ENCODE results near the gene C3orf70.

C3orf70 gene

DNA sequence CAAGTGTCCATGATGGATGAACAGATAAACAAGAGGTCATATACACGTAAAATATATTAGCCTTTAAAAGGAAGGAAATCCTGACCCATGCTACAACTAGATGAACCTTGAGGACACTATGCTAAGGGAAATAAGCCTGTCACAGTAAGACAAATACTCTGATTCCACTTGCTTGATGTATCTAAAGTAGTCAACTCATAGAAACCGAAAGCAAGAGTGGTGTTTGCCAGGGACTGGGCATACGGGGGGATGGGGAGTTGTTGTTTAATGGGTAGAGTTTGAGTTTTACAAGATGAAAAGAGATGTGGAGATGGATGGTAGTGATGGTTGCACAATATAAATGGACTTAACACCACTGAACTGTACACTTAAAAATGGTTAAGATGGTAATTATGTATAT lies 65.4 kb downstream of the C3orf70 start:
- no peak for DNase-seq (ENCODE audit: low spot score)

DNA sequence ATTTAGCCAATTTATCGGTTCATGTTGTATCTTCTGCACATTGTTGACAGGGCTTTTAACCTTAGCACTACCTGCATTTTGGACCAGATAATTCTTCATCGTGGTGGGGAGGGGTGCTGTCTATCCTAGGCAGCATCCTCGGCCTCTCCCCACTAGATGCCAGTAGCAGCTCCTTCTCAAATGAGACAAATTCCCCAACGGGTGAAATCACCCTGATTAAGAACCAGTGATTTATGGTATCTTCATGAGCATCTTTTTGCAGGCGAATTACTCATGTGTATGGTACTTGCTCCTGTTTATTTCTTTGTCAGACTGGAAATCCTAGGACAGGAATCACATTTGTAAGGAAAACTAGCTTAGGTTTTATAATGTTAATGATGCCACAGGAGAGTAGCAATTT lies 68.0 kb downstream of the C3orf70 start:
- peak; percentile 61 for DNase-seq (ENCODE audit: low spot score)

DNA sequence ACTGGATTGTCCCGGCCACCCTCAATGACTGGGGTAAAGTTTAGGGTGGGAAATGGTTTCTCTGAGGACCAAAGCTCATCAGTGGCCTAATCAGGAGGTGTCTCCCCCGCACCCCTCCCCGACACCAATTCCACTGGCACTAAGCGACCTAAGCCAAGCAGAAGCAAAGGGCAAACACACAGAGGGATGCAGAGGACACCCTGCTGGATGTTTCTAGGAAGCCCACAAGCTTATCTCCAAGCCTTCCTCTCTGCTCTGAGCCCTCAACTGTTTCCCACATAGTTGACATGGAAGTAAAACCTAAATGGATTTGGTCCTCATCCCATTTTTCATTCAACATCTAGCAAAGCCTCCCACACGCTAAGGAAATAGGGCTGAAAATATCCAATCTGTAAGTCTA lies 68.5 kb downstream of the C3orf70 start:
- no peak for DNase-seq (ENCODE audit: low spot score)

DNA sequence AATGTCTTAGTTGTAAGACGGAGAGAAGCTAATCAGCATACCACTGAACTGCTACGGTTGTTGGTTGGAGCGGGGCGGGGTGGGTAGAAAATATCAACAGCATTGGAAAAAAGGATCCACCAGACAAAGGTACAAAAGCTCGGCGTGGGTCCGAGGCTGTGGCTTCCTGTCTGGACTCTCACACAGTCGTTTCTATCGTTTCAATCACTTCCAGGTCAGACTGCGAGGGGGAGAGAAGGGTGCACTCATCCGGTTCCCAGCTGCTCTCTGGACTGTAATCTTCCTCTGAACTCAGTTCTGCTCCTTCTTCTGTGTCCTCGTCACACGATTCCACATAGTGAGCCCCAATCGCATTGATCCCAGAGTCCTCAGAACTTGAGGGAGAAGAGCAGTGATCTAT lies 70.0 kb downstream of the C3orf70 start:
- no peak for DNase-seq (ENCODE audit: low spot score)

DNA sequence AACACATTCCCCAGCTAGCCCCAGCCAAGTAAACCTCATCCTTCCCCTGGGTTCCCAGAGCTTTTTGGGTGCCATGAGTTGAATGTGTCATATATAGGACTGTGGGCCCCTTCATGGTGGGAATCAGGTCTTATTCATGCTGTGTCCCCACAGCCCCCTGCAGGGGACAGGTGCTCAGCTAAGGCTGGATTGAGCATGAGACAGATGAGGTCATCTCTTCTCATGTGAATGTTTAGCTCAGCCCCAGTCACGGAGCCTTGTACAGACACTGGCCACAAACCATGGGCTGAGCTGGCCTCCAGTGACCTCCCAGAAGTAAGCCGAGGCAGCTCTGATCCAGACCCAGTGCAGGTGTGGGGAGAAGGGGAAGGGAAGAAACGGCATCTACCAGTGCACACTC lies 70.7 kb downstream of the C3orf70 start:
- DNase-seq (ENCODE audit: low spot score): no peak

DNA sequence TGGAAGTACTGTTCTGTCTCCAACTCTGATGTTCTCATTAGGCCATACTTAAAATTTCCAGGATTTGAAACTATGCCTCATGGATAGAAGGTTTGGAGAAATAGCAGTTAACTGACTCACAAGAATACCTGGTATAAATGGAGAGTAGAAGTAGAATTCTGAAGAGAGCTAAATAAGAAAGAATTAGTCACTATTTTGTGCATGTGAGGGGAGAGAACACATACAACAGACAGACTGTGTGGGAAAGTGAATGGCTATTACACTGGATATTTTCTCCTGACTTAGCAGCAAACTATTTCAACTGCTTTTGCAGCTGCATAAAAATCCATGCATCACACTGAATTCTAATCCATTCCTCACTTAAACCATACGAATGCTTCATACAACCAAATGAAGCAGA lies 71.3 kb downstream of the C3orf70 start:
- DNase-seq (ENCODE audit: low spot score): peak; percentile 7

DNA sequence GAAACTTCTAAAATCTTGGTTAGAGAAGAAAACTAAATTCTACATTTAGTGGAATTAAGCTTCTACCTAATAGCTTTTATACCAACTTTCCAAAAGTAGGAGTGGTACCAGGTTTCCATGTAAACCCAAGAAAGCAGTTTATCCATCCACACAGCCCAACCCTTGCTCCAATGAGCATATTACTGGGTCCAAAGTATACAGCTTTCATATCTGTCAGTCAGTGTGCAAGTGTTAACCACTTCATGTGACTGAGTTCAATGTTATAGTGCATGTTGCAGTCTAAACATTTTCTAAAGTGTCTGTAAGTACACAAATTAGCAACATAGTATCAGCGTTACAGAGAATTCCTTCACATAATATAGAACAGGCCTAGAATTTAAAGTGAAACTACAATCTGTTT lies 73.2 kb downstream of the C3orf70 start:
- DNase-seq (ENCODE audit: low spot score): no peak

DNA sequence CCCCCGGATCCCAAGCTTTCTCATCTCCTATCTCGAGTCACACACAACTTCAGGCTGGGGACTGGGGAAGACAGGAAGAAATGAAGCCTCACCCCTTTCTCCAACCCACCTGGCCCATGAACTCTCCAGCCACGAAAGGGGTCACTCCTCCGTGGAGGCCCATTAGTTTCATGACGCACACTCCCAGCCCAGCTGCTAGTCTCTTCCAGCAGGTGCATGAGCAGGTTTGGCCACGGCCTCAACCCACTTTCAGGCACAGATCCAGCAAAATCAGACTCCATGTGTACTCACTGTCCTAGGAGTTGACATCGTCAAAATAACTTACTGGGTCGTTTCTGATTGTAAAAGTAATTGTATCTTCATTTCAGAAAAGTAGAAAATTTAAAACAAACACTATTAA lies 76.6 kb downstream of the C3orf70 start:
- no peak for DNase-seq (ENCODE audit: low spot score)

DNA sequence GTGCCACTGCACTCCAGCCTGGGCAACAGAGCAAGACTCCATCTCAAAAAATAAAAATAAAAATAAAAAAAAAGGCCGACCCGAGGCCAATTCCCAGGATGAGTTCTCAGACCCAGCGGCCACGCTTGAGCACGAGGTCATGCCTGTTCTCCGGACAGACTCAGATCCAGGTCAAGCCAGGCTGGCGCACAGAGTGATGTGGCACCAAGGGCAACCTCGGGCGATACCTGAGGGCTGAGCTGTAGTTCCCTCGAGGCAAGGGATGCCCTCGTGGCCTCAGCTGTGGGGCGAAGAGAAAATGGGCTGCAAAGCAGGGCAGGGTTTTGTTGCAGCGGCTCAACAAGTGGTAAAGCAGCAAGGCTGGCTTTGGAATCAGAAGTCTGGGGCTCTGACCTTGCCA lies 77.3 kb downstream of the C3orf70 start:
- no peak for DNase-seq (ENCODE audit: low spot score)

DNA sequence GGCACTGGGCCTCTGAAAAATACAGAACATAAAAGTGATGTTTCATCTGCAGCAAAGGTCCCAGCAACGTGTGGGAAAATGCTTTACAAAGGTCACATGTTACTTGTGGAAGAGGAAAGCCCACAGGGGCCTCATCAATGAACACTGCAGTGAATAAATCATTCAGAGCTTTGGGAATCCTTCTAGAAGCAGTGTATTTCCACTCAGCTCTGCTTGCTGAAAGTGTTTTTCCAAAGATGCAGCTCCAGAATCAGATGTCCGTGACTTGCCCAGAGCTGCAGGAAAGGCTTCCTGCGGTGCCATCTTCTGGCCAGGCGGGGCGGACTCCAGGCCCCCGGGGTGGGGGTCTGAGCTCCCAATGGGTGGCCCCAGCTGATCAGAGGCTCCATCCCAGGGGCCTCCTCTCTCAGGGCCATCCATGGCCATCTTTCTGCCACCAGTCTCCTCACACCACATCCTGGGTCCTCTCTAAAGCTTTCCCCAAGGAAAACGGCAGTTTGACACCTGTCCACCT lies 81.5 kb downstream of the C3orf70 start:
- DNase-seq (ENCODE audit: low spot score): no peak

DNA sequence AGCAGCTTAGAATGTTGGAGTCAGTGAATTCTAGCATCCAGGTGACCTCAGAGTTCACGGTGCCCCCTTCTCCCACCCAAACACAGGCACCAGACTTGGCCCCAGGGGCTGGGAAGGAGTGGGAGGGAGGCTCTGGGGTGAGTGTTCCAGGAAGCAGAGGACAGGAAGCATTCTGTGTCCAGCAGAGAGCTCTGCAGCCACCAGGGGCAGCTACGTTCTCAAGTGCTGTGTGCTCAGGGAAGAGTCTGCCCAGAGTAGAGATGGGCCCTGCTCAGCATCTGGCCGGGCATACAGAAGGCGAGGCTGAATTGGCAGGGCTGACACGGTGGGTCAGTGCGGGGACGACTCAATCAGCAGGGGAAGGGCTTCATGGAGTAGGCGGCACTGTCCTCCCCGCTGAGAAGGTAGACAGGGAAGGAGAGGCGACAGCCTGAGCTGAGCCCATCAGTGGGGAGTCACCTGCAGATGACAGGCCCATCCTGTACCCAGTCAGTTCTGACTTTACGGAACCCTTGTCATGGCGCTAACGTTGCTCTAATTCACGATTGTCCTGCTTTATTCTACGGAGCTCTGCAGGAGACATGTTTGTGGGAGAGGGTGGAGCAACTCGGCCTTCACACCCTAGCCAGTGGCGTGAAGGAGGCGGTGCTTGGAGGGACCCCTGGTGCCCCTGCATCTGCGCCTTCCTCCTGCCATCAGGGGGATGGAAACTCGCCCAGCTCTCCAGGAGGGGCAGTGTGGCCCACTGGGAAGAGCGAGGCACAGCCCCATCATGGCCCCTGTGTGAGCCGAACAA lies 82.2 kb downstream of the C3orf70 start:
- DNase-seq (ENCODE audit: low spot score): peak; percentile 53

DNA sequence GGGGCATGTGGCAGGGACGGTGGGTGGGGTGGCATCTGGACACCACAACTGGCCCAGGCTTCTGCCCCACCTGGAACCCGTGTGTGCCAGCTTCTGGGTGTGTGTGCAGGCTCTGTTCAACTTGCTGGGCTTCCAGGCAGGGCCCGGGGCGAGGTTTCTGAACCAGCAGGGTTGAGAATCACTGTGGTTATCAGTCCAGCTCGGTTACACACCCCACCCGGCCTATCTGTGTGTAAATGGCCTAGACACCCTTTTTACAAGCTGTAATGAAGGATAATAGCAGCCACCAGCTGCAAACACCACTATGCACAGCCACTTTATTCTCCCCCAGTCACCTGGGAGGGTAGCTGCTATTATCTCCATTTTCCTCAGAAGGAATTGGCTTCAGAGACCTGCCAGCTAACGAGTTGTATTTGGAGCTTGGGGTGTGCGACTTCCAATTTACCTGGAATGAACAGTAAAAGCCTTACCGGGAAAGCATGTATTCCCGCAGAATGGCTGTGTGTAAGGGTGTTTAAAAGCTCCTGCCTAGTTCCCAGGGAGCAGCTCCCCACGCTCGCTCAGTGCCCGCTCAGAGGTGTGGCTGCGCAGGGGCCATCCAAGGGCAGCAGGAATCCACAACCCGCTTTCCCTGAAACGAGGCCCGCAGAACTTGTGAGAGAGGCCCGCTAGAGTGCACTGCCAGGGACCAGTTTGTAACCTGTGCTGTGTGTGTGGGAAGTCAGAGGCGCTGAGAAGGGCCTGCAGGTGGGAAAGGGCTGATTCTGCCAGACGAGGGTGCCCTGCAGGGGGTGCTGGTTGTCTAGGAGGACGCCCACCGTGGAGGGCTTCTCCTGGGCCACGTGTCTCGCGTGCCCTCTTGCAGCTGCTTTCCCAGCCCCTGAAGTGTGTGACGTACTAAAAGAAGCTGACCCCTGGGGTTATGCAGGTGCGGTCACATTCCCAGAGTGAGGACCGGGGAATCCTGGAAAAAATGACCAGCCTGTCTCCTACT lies 83.5 kb downstream of the C3orf70 start:
- no peak for DNase-seq (ENCODE audit: low spot score)

DNA sequence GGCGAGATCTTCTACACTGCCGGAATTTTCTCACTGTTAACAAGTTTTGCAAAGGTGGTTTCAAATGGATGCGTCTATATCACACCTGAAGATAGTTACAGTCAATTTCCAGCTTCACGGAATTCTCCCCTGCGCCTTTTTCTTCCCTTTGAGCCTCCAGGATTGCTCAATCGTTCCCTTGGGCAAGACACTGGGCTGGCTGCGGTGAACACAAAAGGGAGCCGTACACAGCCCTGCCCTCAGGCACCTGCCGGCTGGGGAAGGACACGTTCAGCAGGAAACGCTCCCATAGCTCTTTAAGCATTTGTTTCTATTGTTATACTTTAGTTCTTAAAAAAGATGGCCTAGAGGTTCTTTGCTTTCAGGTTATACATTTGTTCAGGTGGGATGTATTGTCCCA lies 85.7 kb downstream of the C3orf70 start:
- no peak for DNase-seq (ENCODE audit: low spot score)

DNA sequence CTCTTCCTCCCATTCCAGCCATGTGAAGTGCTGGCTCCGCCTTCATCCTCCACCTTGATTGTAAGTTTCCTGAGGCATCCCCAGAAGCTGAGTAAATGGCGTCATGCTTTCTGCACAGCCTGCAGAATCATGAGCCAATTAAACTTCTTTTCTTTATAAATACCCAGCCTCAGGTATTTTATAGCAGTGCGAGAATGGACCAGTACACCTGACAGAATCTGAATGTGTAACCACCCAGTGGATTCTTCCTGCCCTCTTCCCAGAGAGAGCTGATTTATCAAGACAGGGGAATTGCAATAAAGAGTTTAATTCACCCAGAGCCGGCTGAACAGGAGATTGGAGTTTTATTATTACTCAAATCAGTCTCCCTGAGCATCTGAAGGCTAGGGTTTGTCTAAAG lies 86.6 kb downstream of the C3orf70 start:
- DNase-seq (ENCODE audit: low spot score): no peak

DNA sequence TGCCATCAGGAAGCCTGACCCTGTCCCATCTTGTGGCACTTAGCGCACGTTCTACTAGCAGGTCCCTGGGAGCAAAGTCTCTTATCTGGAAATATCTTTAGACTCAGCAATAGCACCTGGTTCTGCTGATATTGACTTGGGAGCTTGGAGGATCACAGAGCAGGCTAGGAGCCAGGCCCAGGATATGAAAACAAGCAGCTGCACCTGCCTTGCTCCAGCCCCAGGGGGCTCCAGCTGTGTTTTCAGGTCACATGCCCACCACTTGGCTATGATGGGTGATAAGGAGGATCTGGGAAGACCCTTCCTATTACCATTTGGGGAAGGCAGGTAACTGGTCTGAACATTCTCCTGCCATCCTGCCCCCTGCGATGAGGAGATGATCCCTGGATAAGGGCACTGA lies 87.8 kb downstream of the C3orf70 start:
- DNase-seq (ENCODE audit: low spot score): no peak

DNA sequence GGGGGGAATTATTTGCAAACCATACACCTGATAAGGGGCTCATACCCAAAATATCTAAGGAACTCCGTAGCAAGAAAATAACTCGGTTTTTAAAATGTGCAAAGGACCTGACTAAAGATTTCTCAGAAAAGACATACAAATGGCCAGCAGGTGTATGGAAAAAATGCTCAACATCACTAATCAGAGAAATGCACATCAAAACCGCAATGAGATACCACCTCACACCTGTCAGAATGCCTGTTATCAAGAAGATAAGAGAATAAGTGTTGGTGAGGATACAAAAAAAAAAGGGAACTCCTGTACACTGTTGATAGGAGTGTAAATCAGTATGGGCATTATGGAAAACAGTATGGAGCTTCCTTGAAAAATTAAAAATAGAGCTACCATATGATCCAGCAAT lies 89.4 kb downstream of the C3orf70 start:
- no peak for DNase-seq (ENCODE audit: low spot score)

DNA sequence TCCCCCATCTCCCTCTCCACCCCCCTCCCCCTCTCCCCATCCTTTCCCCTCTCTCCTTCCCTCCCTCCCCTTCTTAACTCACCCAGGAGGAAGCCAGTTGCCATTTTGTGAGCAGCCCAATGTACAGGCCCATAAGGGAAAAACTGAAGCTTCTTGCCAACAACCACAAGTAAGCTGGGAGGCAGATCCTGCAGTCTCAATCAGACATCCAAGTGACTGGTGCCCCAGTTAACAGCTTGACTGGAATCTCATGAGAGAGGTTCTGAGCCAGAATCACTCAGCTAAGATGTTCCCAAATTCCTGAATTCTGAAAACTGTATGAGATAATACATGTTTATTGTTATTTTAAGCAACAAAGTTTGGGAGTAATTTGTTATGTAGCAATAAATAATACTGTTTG lies 90.7 kb downstream of the C3orf70 start:
- no peak for DNase-seq (ENCODE audit: low spot score)

DNA sequence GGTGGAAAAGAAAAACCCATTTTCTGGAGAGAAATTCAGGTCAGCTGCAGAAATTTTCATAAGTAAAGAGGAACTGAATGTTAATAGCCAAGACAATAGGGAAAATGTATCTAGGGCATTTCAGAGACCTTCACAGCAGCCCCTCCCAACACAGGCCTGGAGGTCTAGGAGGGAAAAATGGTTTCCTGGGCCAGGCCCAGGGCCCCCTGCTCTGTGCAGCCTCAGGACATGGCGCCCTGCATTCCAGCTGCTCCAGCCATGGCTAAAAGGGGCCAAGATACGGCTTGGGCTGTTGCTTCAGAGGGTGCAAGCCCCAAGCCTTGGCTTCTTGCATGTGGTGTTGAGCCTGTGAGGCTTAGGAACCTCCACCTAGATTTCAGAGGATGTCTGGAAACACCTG lies 92.2 kb downstream of the C3orf70 start:
- no peak for DNase-seq (ENCODE audit: low spot score)

DNA sequence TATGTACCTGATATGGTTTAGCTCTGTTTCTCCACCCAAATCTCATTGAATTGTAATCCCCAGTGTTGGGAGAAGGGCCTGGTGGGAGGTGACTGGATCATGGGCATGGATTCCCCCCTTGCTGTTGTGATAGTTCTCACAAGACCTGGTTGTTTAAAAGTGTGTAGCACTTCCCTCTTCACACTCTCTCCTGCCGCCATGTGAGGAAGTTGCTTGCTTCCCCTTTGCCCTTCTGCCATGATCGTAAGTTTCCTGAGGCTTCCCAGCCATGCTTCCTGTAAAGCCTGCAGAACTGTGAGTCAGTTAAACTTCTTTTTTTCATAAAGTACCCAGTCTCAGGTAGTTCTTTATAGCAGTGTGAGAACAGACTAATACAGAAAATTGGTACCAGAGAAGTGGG lies 93.1 kb downstream of the C3orf70 start:
- DNase-seq (ENCODE audit: low spot score): no peak

DNA sequence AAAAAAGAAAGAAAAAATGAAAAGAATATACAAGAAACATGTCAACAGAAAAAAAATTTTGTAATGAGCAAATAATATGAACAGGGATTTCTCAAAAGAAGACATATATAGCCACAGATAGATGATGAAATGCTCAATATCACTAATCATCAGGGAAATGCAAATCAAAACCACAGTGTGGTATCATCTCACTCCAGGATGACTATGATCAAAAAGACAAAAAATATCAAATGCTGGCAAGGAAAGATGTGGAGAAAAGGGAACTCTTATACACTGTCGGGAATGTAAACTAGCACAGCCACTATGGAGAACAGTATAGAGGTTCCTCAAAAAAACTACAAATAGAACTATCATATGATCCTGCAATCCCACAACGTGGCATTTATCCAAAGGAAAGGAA lies 94.1 kb downstream of the C3orf70 start:
- DNase-seq (ENCODE audit: low spot score): no peak

DNA sequence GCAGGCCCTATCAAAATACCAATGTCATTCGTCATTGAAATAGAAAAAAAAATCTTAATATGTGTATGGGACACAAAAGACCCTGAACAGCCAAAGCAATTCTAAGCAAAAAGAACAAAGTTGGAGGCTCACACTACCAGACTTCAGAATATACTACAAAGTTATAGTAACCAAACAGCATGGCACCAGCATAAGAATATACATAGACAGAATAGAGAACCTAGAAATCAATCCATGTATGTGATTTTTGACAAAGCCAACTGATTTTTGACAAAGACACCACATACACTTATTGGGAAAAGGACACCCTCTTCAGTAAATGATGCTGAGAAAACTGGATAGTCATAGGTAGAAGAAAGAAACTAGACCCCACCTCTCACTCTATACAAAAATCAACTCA lies 95.0 kb downstream of the C3orf70 start:
- DNase-seq (ENCODE audit: low spot score): no peak

DNA sequence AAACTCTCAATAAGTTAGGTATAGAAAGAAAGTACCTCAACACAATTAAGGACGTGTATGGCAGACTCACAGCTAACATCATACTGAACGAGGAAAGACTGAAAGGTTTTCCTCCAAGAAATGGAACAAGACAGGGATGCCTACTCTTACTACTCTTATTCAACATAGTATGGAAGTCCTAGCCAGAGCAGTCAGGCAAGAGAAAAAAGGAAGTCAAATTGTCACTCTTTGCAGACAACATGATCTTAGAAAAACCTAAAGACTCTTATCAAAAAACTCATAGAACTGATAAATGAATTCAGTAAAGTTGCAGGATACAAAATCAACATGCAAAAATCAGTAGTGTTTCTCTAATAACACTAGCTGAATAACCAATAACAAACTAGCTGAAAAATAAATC lies 96.0 kb downstream of the C3orf70 start:
- no peak for DNase-seq (ENCODE audit: low spot score)

DNA sequence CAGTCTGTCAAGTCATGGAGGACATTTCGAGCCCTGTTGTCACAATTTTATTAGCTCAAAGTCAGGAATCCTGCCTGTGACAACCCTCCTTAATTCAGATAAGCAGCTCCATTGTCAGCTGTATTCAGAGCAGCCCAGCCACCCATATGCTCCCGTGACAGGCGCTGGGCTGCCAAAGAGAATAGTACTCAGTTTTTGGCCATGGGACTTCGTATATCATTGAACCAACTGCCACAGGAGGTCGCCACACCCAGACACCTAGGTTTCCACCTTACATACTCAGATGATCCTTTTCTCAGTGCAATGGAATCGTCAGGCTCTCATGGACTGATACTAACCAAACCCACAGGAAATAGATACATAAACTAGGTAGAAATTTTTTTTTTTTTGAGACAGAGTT lies 100.2 kb downstream of the C3orf70 start:
- DNase-seq (ENCODE audit: low spot score): no peak

Measured in AG08395 (cell line).